Kidney (tissue), 14 donors: ENCODE results near the gene TP63. TPM values are rescaled to one million over a fixed set of nuclear protein-coding genes. Genes with fewer than 3 reads are reported as not detected.

Source experiments
- DNase-seq, 5 donors: peaks; one replicate each; pipeline ENCODE4 v3.0.0-alpha.2; 2013 to 2020
- FAIRE-seq: peaks from 2 replicates; lab custom pipeline; 2012; peaks lifted over from hg19 to GRCh38; lab: Jason Lieb, UNC
- H3K27ac ChIP-seq, 2 donors: one replicate each; pipeline ENCODE4 v1.7.0; 2013; ENCODE audit warnings: low read depth in 2 of 2, low read length in 2 of 2, inconsistent platforms in 1 of 2
- H3K27me3 ChIP-seq: one replicate; pipeline ENCODE4 v1.7.1; 2013; ENCODE audit warnings: low read length, inconsistent platforms; ENCODE audit not compliant: control insufficient read depth, insufficient read depth
- H3K36me3 ChIP-seq, 3 donors: one replicate each; pipeline versions ENCODE4 v1.7.0 to v1.7.1; 2013; ENCODE audit warnings: low read length in 3 of 3, control low read depth in 1 of 3, inconsistent platforms in 1 of 3; ENCODE audit not compliant: insufficient read depth in 3 of 3, control insufficient read depth in 2 of 3
- H3K4me1 ChIP-seq, 3 donors: one replicate each; pipeline versions ENCODE4 v1.7.0 to v1.7.1; 2013; ENCODE audit warnings: low read length in 3 of 3, inconsistent platforms in 1 of 3, low read depth in 1 of 3; ENCODE audit not compliant: control insufficient read depth in 2 of 3, insufficient read depth in 2 of 3
- H3K4me3 ChIP-seq, 3 donors: one replicate each; pipeline versions ENCODE4 v1.7.0 to v1.8.1; 2013; ENCODE audit warnings: low read length in 3 of 3, control low read depth in 1 of 3, inconsistent platforms in 1 of 3
- H3K9ac ChIP-seq, 3 donors: one replicate each; pipeline versions ENCODE4 v1.7.0 to v1.7.1; 2013; ENCODE audit warnings: low read length in 3 of 3, control low read depth in 1 of 3, inconsistent platforms in 1 of 3
- H3K9me3 ChIP-seq, 3 donors: one replicate each; pipeline versions ENCODE4 v1.7.0 to v1.7.1; 2013; ENCODE audit warnings: low read length in 3 of 3, control low read depth in 1 of 3, inconsistent platforms in 1 of 3; ENCODE audit not compliant: control insufficient read depth in 2 of 3, insufficient read depth in 1 of 3
- CTCF ChIP-seq: IDR thresholded peaks from 3 replicates; pipeline ENCODE4 v1.5.1; 2012; ENCODE audit warnings: mild to moderate bottlenecking, moderate library complexity, borderline replicate concordance; ENCODE audit not compliant: insufficient read depth; ENCODE audit errors: extremely low read depth
- intact Hi-C: fragments of 100-400 bp; cut with DNase I; formaldehyde crosslinking; loops from one replicate; pipeline ENCODE4 v1.11.1; 2022
- polyA plus RNA-seq: library from polyadenylated mRNA; stranded (reverse); fragments of 350-450 nt; fragmentation: Illumina TruSeq; extraction: RNeasy Lipid Tissue Mini Kit (QIAGEN cat#74804); gene quantifications from one replicate; pipeline ENCODE4 v1.2.3, GENCODE V29; 2014; ENCODE audit warnings: low read depth, low replicate concordance; ENCODE audit not compliant: insufficient read depth
- total RNA-seq: library from RNA; stranded (reverse); fragmentation: NEBNext Ultra II Directional; extraction: Animal tissue kit (Norgen Biotek cat#: 25700); gene quantifications from one replicate; pipeline ENCODE4 v1.2.1, GENCODE V29; 2021
- donor health status: control.
- donor health status: control.
- donor health status: control.
- donor health status: control.
- donor health status: control.
- donor health status: DM: yes; HTN: yes; CAD: no.
- donor health status: Normal renal cell carcinoma (clear cell type).

Gene TP63
- total and polyA plus RNA-seq, 2 donors from 2014 or later, result 0.13 to 1.1 TPM

- no peak overlapping the region for H3K4me3 ChIP-seq
- H3K27ac ChIP-seq, result no peak overlapping the region
- no peak for TF ChIP-seq CTCF
- DNase-seq (no peak), FAIRE-seq (no peak)
- H3K9me3 ChIP-seq, result no peaks in the 10 kb centered on the region
- no peaks in the 10 kb centered on the region for H3K4me1 ChIP-seq
- H3K27me3 ChIP-seq, result no peaks in the 10 kb centered on the region
- no peak overlapping the region for H3K9ac ChIP-seq
- intact Hi-C loops, result no loop called here
- no peaks in the 10 kb centered on the region for H3K36me3 ChIP-seq
Measured at GRCh38 chr3:189771842-189772450, 140.8 kb downstream of the TP63 start.

GRCh38 chr3:189772584-189772983, 141.4 kb downstream of the TP63 start:
- intact Hi-C loops, result no loop called here
- no peak for TF ChIP-seq CTCF
- H3K27me3 ChIP-seq, result no peaks in the 10 kb centered on the region
- DNase-seq, result no peak
- H3K4me3 ChIP-seq, result no peak overlapping the region
- FAIRE-seq, result no peak
- no peak overlapping the region for H3K27ac ChIP-seq
- no peaks in the 10 kb centered on the region for H3K36me3 ChIP-seq
- H3K9ac ChIP-seq, result no peak overlapping the region
- no peaks in the 10 kb centered on the region for H3K4me1 ChIP-seq
- no peaks in the 10 kb centered on the region for H3K9me3 ChIP-seq

DNA sequence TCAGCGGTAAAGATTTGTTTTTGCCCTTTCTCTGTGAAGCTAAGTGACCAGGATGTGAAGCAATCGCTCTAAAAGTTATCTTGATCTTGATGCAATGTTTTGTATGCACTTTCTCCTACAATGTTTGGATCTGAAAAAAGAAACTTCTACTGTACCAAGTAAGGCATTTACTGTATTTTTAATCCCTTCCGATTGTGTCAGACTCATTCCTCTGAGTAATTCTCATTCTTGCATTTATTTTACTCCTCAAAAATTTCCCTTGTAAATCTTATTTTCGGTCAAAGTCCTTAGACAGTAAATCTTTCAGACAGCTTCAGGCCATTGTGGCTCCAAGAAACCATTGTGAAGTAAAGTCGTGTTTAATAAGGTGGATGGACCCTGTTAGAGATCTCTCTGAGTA, 141.9 kb downstream of the TP63 start:
- Histone ChIP-seq H3K27ac (no peak overlapping the region), H3K4me3 (no peak overlapping the region), H3K9me3 (no peaks in the 10 kb centered on the region), H3K4me1 (no peaks in the 10 kb centered on the region), H3K27me3 (no peaks in the 10 kb centered on the region), H3K9ac (no peak overlapping the region), H3K36me3 (no peaks in the 10 kb centered on the region)
- TF ChIP-seq CTCF, result no peak
- no peak for FAIRE-seq
- no peak for DNase-seq
- intact Hi-C loops, result no loop called here
